PFSK-1 (cell line): ENCODE results near the gene WNT4.

Experiments
- POLR2AphosphoS5 ChIP-seq: IDR thresholded peaks from 2 replicates; pipeline ENCODE4 v1.6.1; 2012; ENCODE audit warnings: low read depth, mild to moderate bottlenecking, control low read depth, low read length, moderate library complexity
- REST ChIP-seq, 2 experiments: IDR thresholded peaks; 2 replicates each; pipeline versions ENCODE4 v1.6.1 to v1.8.0; 2011 to 2012; ENCODE audit warnings: low read depth in 2 of 2, low read length in 2 of 2, control low read depth in 1 of 2, inconsistent platforms in 1 of 2, mild to moderate bottlenecking in 1 of 2, moderate library complexity in 1 of 2; ENCODE audit not compliant: insufficient read depth in 1 of 2
- TAF1 ChIP-seq: IDR thresholded peaks from 2 replicates; pipeline ENCODE4 v1.6.1; 2012; ENCODE audit warnings: low read length, control low read depth, borderline replicate concordance; ENCODE audit not compliant: insufficient read depth

GRCh38 chr1:22114083-22115012 is 28.5 kb downstream of the WNT4 start:
- TF ChIP-seq TAF1 = no peak
- TF ChIP-seq REST (IDR thresholded peaks at IDR 0.05; ENCODE audit: insufficient read depth in 1 of 2, low read depth in 2 of 2, low read length in 2 of 2) = 0 out of 4 replicates have a peak, but pooled peaks of 1 of the 2 experiments have one; percentile 24
- TF ChIP-seq POLR2AphosphoS5 = no peak; the same call in none of the 2 replicates
